NCI-H510A treated with DMSO at 0.1 percent for 48 hours (cell line): Measurements from ENCODE around the gene ARHGDIB.

ENCODE experiments used
- DNase-seq: peaks from one replicate; lab custom pipeline; 2025; lab: John Stamatoyannopoulos, UW

ARHGDIB gene

GRCh38 chr12:14982991-14983390 is 21.6 kb upstream of the ARHGDIB start:
- no peak for DNase-seq

- no peak for DNase-seq
Observed at GRCh38 chr12:14982562-14982961, 21.2 kb upstream of the ARHGDIB start.

GRCh38 chr12:14981049-14981448 is 19.6 kb upstream of the ARHGDIB start:
- no peak for DNase-seq

- no peak for DNase-seq
Observed at GRCh38 chr12:14979468-14979867, 18.1 kb upstream of the ARHGDIB start.

GRCh38 chr12:14976658-14977057 is 15.3 kb upstream of the ARHGDIB start:
- DNase-seq, result no peak

- no peak for DNase-seq
Observed at GRCh38 chr12:14975457-14975856, 14.1 kb upstream of the ARHGDIB start.

- DNase-seq, result no peak
Observed at GRCh38 chr12:14974633-14975032, 13.2 kb upstream of the ARHGDIB start.

GRCh38 chr12:14972816-14973215 is 11.4 kb upstream of the ARHGDIB start, which contains the start of gene PDE6H:
TSS of gene PDE6H (plus strand) at chr12:14973042. CDS start at chr12:14978013, 4,971 bp downstream.
- no peak for DNase-seq

GRCh38 chr12:14970473-14970872 is 9.1 kb upstream of the ARHGDIB start:
- DNase-seq, result no peak

- no peak for DNase-seq
Observed at GRCh38 chr12:14968478-14968877, 7.1 kb upstream of the ARHGDIB start.

GRCh38 chr12:14965221-14965620 is 3.8 kb upstream of the ARHGDIB start:
- no peak for DNase-seq

- DNase-seq, result no peak
Observed at GRCh38 chr12:14964406-14964805, 3.0 kb upstream of the ARHGDIB start.

GRCh38 chr12:14963520-14963919 is 2.1 kb upstream of the ARHGDIB start:
- no peak for DNase-seq

GRCh38 chr12:14962797-14963196 is 1.4 kb upstream of the ARHGDIB start:
- DNase-seq, result no peak

- DNase-seq, result no peak
Observed at GRCh38 chr12:14962153-14962539, 745 bp upstream of the ARHGDIB start.

- no peak for DNase-seq
Observed at GRCh38 chr12:14960548-14961465, 594 bp downstream of the ARHGDIB start.

GRCh38 chr12:14959916-14960496 is 1.4 kb downstream of the ARHGDIB start:
- no peak for DNase-seq

GRCh38 chr12:14959463-14959862 is 1.9 kb downstream of the ARHGDIB start:
- DNase-seq, result no peak

- DNase-seq, result no peak
Observed at GRCh38 chr12:14959126-14959440, 2.3 kb downstream of the ARHGDIB start.

GRCh38 chr12:14958361-14959125 is 2.9 kb downstream of the ARHGDIB start:
- DNase-seq, result no peak

GRCh38 chr12:14957551-14958168 is 3.7 kb downstream of the ARHGDIB start:
- no peak for DNase-seq

GRCh38 chr12:14956905-14957304 is 4.5 kb downstream of the ARHGDIB start:
- no peak for DNase-seq
